Vagina (tissue), 2 donors: ENCODE data around the gene PDE10A. TPM values are rescaled to one million over a fixed set of nuclear protein-coding genes. Genes with fewer than 3 reads are reported as not detected.

ENCODE experiments used
- DNase-seq, 2 donors: peaks; one replicate each; pipeline ENCODE4 v3.0.0-alpha.2; 2017; ENCODE audit errors: extremely low spot score in 2 of 2
- H3K27ac ChIP-seq: fragments of 200-600 bp; sonication (generic); one replicate; pipeline ENCODE4 v1.5.1; 2019
- H3K27me3 ChIP-seq: fragments of 200-600 bp; sonication (generic); one replicate; pipeline ENCODE4 v1.5.1; 2019
- H3K36me3 ChIP-seq, 2 donors: fragments of 200-600 bp; sonication (generic); one replicate each; pipeline ENCODE4 v1.5.1; 2017 to 2019
- H3K4me1 ChIP-seq: fragments of 200-600 bp; sonication (generic); one replicate; pipeline ENCODE4 v1.5.1; 2019
- H3K4me3 ChIP-seq, 2 donors: fragments of 200-600 bp; sonication (generic); 1 replicate in 1 of 2; 2 replicates in 1 of 2; pipeline ENCODE4 v1.5.1; 2016 to 2019
- H3K9me3 ChIP-seq: fragments of 200-600 bp; sonication (generic); one replicate; pipeline ENCODE4 v1.5.1; 2019
- POLR2A ChIP-seq, 2 donors: fragments of 450-650 bp; IDR thresholded peaks; one replicate each; pipeline ENCODE4 v1.6.1; 2017; ENCODE audit warnings: antibody characterized with exemption in 2 of 2, mild to moderate bottlenecking in 2 of 2, moderate library complexity in 2 of 2
- POLR2AphosphoS5 ChIP-seq, 2 donors: sonication (generic); formaldehyde crosslinking; IDR thresholded peaks; one replicate each; pipeline ENCODE4 v1.9.0; 2017; ENCODE audit warnings: antibody characterized with exemption in 2 of 2, mild to moderate bottlenecking in 2 of 2, low read depth in 1 of 2; ENCODE audit not compliant: insufficient read depth in 1 of 2
- intact Hi-C: fragments of 100-400 bp; cut with DNase I; formaldehyde crosslinking; loops from one replicate; pipeline ENCODE4 v1.15.1; 2023
- total RNA-seq: library from RNA; depleted of rRNA; stranded (reverse); fragments of >200 nt; gene quantifications from one replicate; pipeline ENCODE4 v1.2.3, GENCODE V29; 2016
- TF ChIP-seq, protein P1 (sequence below), 3 experiments: fragments of 450-650 bp in 2 of 3; fragments of 200-600 bp in 1 of 3; sonication (generic) in 1 of 3; IDR thresholded peaks; one replicate each; pipeline ENCODE4 v1.5.1; 2017 to 2019; ENCODE audit warnings: antibody characterized with exemption in 3 of 3, mild to moderate bottlenecking in 2 of 3, moderate library complexity in 2 of 3

PDE10A gene
- total RNA-seq, 1 donor from 2014 or later: 15.0 TPM

DNA sequence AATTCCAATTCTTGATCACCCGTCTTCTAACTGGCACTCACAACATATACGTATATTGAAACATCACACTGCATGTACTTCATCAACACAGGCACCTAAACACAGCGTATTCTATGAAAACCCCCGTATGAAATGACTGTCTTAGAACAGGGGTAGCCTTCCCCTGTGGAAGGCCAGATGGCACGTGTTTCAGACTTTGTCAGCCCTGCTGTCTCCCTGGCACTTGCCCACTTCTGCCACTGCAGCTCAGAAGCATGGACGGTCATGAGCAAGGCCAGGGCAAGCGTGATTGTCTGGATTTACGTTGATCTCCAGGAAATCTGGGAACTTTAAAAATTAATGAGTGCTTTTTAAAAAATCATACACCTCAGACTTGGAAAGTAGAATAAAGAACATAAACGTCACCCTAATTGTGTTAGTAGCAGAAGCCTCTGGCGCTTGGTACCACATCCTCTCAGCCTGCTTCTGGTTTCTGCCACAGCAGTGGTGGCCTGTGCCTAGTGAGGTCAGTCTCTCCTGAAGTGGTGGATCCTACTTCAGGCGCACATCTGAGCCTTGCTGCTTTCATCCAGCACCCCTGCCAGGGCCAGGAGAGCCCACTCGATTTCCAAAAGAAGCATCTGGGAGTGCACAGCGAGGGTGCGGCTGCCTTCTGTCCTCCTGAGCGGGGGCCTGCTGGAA lies 18.3 kb downstream of the PDE10A start:
- Histone ChIP-seq H3K4me3 (no peak overlapping the region), H3K4me1 (peaks cover 6% of the 10 kb centered on the region), H3K27ac (no peak overlapping the region), H3K9me3 (no peaks in the 10 kb centered on the region), H3K27me3 (no peaks in the 10 kb centered on the region), H3K36me3 (no peaks in the 10 kb centered on the region)
- TF ChIP-seq, protein P1, sequence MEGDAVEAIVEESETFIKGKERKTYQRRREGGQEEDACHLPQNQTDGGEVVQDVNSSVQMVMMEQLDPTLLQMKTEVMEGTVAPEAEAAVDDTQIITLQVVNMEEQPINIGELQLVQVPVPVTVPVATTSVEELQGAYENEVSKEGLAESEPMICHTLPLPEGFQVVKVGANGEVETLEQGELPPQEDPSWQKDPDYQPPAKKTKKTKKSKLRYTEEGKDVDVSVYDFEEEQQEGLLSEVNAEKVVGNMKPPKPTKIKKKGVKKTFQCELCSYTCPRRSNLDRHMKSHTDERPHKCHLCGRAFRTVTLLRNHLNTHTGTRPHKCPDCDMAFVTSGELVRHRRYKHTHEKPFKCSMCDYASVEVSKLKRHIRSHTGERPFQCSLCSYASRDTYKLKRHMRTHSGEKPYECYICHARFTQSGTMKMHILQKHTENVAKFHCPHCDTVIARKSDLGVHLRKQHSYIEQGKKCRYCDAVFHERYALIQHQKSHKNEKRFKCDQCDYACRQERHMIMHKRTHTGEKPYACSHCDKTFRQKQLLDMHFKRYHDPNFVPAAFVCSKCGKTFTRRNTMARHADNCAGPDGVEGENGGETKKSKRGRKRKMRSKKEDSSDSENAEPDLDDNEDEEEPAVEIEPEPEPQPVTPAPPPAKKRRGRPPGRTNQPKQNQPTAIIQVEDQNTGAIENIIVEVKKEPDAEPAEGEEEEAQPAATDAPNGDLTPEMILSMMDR (IDR thresholded peaks at IDR 0.05): no peak
- no peak for TF ChIP-seq POLR2A (IDR thresholded peaks at IDR 0.05)
- TF ChIP-seq POLR2AphosphoS5 (IDR thresholded peaks at IDR 0.05; ENCODE audit: insufficient read depth in 1 of 2, low read depth in 1 of 2): no peak
- no peak for DNase-seq
- intact Hi-C loops: no loop called here

DNA sequence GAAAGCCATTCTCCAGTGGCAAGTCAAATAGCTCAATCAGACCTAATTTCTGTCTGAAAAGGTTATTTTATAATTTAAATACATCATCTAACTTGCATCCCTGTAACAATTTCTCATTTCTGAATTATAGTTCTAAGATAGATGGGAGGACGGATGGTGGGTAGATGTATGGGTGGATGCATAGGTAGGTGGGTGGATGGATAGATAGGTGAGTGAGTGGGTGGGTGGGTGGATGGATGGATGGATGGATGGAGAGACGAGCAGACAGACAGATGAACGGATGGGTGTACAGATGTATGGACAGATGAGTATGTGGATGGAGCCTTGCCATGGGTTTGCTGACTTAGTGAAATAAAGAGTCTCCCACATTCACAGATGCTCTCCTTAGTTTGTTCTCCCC lies 20.0 kb downstream of the PDE10A start:
- DNase-seq: no peak
- Histone ChIP-seq H3K9me3 (no peaks in the 10 kb centered on the region), H3K27ac (no peak overlapping the region), H3K4me3 (no peak overlapping the region), H3K36me3 (no peaks in the 10 kb centered on the region), H3K27me3 (no peaks in the 10 kb centered on the region), H3K4me1 (no peaks in the 10 kb centered on the region)
- TF ChIP-seq POLR2A (IDR thresholded peaks at IDR 0.05): no peak
- TF ChIP-seq, protein P1 (IDR thresholded peaks at IDR 0.05): no peak
- TF ChIP-seq POLR2AphosphoS5 (IDR thresholded peaks at IDR 0.05; ENCODE audit: insufficient read depth in 1 of 2, low read depth in 1 of 2): no peak
- intact Hi-C loops: no loop called here

DNA sequence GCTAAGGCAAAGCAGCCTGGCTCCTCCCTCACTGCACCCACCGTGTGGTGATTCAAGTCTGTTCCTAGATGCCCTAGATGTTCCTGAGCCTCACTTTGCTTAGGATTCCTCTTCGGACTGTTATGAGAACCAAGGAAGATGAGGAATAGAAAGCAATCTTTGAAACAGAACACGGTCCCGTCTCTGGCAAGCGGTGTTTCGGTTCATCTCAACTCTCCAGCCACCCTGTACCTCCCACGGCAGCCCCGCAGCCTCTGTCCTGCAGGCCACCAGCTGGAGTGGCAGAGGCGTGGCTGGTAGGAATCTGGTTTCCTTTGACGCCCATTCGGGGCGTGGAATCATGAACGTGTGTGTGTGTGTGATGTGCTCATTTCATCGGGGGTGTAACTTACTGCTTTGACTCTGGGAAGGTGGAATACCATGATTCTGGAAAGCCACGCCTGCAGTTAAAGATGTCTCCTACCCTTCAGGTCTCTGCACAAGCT lies 21.3 kb downstream of the PDE10A start:
- TF ChIP-seq, protein P1 (IDR thresholded peaks at IDR 0.05): no peak
- TF ChIP-seq POLR2A (IDR thresholded peaks at IDR 0.05) (no peak), POLR2AphosphoS5 (IDR thresholded peaks at IDR 0.05; ENCODE audit: insufficient read depth in 1 of 2, low read depth in 1 of 2) (no peak)
- Histone ChIP-seq H3K4me3 (no peak overlapping the region), H3K9me3 (no peaks in the 10 kb centered on the region), H3K36me3 (no peaks in the 10 kb centered on the region), H3K4me1 (no peaks in the 10 kb centered on the region), H3K27me3 (no peaks in the 10 kb centered on the region), H3K27ac (no peak overlapping the region)
- DNase-seq: no peak
- intact Hi-C loops: no loop called here

DNA sequence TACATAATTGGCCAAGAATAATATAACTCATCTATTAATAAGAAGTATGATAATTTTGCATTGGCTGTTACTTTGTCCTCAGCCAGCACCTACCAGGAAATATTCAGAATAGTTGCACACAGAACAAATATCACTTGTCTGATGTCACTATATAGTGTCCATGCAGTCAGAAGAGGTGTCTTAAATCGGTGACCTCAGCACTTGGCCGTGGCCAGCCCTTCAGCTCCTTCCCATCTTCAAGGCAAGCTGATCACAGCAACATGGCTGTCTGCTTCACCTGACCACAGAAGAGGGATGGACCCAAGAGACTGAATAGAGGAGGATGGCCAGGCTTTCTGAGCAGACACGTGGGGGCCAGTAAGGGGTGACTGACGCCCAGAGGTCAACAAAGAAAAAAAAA lies 22.2 kb downstream of the PDE10A start:
- Histone ChIP-seq H3K9me3 (no peaks in the 10 kb centered on the region), H3K4me3 (no peak overlapping the region), H3K4me1 (no peaks in the 10 kb centered on the region), H3K27ac (no peak overlapping the region), H3K36me3 (no peaks in the 10 kb centered on the region), H3K27me3 (no peaks in the 10 kb centered on the region)
- DNase-seq: no peak
- TF ChIP-seq, protein P1 (IDR thresholded peaks at IDR 0.05): no peak
- TF ChIP-seq POLR2AphosphoS5 (IDR thresholded peaks at IDR 0.05; ENCODE audit: insufficient read depth in 1 of 2, low read depth in 1 of 2) (no peak), POLR2A (IDR thresholded peaks at IDR 0.05) (no peak)
- intact Hi-C loops: no loop called here

DNA sequence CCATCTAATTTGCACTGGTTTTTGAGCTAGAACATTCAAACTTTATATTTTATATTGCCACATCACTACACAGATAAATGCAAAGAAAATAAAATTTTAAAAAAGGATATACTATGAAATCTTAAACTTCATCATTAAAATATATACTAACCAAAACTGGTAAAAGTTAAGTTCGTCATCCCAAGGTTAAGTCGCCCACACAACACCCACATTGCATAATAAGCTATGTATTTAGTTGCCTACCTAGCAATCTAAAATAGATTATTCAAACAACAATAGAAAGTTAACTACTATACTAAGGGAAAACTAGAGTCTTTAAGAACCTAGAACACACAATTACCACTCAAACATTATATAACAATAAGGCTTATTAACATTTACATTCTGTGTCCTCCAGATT lies 24.5 kb downstream of the PDE10A start:
- Histone ChIP-seq H3K4me3 (no peak overlapping the region), H3K4me1 (no peaks in the 10 kb centered on the region), H3K27me3 (no peaks in the 10 kb centered on the region), H3K9me3 (no peaks in the 10 kb centered on the region), H3K27ac (no peak overlapping the region), H3K36me3 (no peaks in the 10 kb centered on the region)
- TF ChIP-seq POLR2AphosphoS5 (IDR thresholded peaks at IDR 0.05; ENCODE audit: insufficient read depth in 1 of 2, low read depth in 1 of 2) (no peak), POLR2A (IDR thresholded peaks at IDR 0.05) (no peak)
- TF ChIP-seq, protein P1 (IDR thresholded peaks at IDR 0.05): no peak
- intact Hi-C loops: no loop called here
- DNase-seq: no peak
